ENCODE data around the gene TNFSF13B. TPM values are rescaled to one million over a fixed set of nuclear protein-coding genes. Genes with fewer than 3 reads are reported as not detected.

The TNFSF13B gene, protein sequence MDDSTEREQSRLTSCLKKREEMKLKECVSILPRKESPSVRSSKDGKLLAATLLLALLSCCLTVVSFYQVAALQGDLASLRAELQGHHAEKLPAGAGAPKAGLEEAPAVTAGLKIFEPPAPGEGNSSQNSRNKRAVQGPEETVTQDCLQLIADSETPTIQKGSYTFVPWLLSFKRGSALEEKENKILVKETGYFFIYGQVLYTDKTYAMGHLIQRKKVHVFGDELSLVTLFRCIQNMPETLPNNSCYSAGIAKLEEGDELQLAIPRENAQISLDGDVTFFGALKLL
- 0.85 and 1.8 TPM in 2 replicates for total RNA-seq

DNA sequence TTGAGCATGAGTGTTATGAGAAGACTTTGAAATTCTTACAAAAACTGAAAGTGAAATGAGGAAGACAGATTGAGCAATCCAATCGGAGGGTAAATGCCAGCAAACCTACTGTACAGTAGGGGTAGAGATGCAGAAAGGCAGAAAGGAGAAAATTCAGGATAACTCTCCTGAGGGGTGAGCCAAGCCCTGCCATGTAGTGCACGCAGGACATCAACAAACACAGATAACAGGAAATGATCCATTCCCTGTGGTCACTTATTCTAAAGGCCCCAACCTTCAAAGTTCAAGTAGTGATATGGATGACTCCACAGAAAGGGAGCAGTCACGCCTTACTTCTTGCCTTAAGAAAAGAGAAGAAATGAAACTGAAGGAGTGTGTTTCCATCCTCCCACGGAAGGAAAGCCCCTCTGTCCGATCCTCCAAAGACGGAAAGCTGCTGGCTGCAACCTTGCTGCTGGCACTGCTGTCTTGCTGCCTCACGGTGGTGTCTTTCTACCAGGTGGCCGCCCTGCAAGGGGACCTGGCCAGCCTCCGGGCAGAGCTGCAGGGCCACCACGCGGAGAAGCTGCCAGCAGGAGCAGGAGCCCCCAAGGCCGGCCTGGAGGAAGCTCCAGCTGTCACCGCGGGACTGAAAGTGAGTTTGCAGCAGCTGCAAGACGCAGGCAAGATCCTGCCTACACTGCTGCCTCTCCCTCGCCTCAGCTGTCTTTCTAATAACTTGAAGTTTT is at the start of gene TNFSF13B:
TSS of gene TNFSF13B (plus strand) at position 118 of the 728 bp plus-strand sequence. CDS start at position 296, 178 bp downstream.

Other genes starting within 250 kb of the TNFSF13B start
- gene LIG4, start 54.2 kb upstream of the TNFSF13B start, total RNA-seq = 3.5 and 5.0 TPM in 2 replicates
- 6.7 and 7.7 TPM in 2 replicates for gene ABHD13, start 51.3 kb upstream of the TNFSF13B start, total RNA-seq

All from pericardium fibroblast (primary cell).